HFFc6 (cell line): ENCODE data around the gene MRPS27. TPM values are rescaled to one million over a fixed set of nuclear protein-coding genes. Genes with fewer than 3 reads are reported as not detected.

ENCODE experiments used
- DNase-seq: peaks from one replicate; pipeline ENCODE4 v3.0.0-alpha.2; 2018
- H3K27ac Mint-ChIP-seq: 2 replicates; pipeline ENCODE4 v1.8.0; 2020; ENCODE audit warnings: mild to moderate bottlenecking, mixed read lengths
- H3K27me3 Mint-ChIP-seq: 2 replicates; pipeline ENCODE4 v1.8.0; 2021; ENCODE audit warnings: mild to moderate bottlenecking, moderate library complexity, mixed read lengths; ENCODE audit not compliant: insufficient read depth
- H3K36me3 Mint-ChIP-seq: 2 replicates; pipeline ENCODE4 v1.8.0; 2021; ENCODE audit warnings: low read depth, mixed read lengths
- H3K4me1 Mint-ChIP-seq: 2 replicates; pipeline ENCODE4 v1.8.0; 2020; ENCODE audit warnings: low read depth, mixed read lengths
- H3K4me3 Mint-ChIP-seq: 2 replicates; pipeline ENCODE4 v1.8.0; 2020; ENCODE audit warnings: mild to moderate bottlenecking, moderate library complexity, mixed read lengths
- H3K9me3 Mint-ChIP-seq: 2 replicates; pipeline ENCODE4 v1.8.0; 2020; ENCODE audit warnings: mild to moderate bottlenecking, mixed read lengths
- CTCF ChIP-seq: fragments of 200-600 bp; sonication (generic); IDR thresholded peaks from 2 replicates; pipeline ENCODE4 v1.5.0; 2021; ENCODE audit warnings: antibody characterized with exemption, mild to moderate bottlenecking
- total RNA-seq, 6 experiments: library from RNA; stranded (reverse); fragmentation: NEBNext Ultra II Directional; extraction: Animal tissue kit (Norgen Biotek cat#: 25700); gene quantifications; 2 replicates in 1 of 6; 3 replicates in 5 of 6; pipeline ENCODE4 v1.2.3, GENCODE V29; 2021

Gene MRPS27
- total RNA-seq, 6 experiments from 2014 or later = 46.1 to 74.1 (median 57.9) TPM

- DNase-seq = peak; percentile 45
- Mint-ChIP-seq H3K4me3 (no peak overlapping the region), H3K27me3 (no peaks in the 10 kb centered on the region; the same call in 1 of the 2 replicates), H3K36me3 (peaks cover 40% of the 10 kb centered on the region), H3K27ac (no peak overlapping the region), H3K9me3 (peaks cover 9% of the 10 kb centered on the region; the same call in 1 of the 2 replicates), H3K4me1 (peaks cover 41% of the 10 kb centered on the region)
- peak; percentile 73 for TF ChIP-seq CTCF
These were observed 39.4 kb downstream of the MRPS27 start for GRCh38 chr5:72280581-72281069.

GRCh38 chr5:72276219-72276752 lies 43.8 kb downstream of the MRPS27 start:
- no peak for TF ChIP-seq CTCF
- no peaks in the 10 kb centered on the region; the same call in 1 of the 2 replicates for H3K27me3 Mint-ChIP-seq
- DNase-seq = no peak
- H3K4me1 Mint-ChIP-seq = peaks cover 14% of the 10 kb centered on the region
- H3K4me3 Mint-ChIP-seq = no peak overlapping the region
- peaks cover 10% of the 10 kb centered on the region; the same call in 1 of the 2 replicates for H3K9me3 Mint-ChIP-seq
- peaks cover 29% of the 10 kb centered on the region for H3K36me3 Mint-ChIP-seq
- no peak overlapping the region for H3K27ac Mint-ChIP-seq

DNA sequence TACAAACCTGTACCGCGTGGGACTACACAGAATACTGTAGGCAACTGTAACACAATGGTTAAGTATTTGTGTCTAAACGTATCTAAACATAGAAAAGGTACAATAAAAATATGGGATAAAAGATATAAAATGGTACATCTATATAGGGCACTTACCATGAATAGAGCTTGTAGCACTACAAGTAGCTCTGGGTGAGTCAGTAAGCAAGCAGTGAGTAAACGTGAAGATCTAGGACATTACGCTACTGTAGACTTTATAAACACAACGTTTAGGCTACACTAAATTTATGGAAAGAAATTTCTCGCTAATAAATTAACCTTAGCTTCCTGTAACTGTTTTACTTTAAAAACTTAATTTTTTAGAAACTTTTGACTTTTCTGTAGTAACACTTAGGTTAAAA lies 46.5 kb downstream of the MRPS27 start:
- no peak overlapping the region for H3K4me3 Mint-ChIP-seq
- no peaks in the 10 kb centered on the region; the same call in 1 of the 2 replicates for H3K27me3 Mint-ChIP-seq
- H3K9me3 Mint-ChIP-seq = peaks cover 10% of the 10 kb centered on the region; the same call in 1 of the 2 replicates
- peaks cover 10% of the 10 kb centered on the region for H3K4me1 Mint-ChIP-seq
- H3K36me3 Mint-ChIP-seq = peaks cover 26% of the 10 kb centered on the region
- H3K27ac Mint-ChIP-seq = no peak overlapping the region
- DNase-seq = no peak
- TF ChIP-seq CTCF = no peak

GRCh38 chr5:72272398-72272797 lies 47.6 kb downstream of the MRPS27 start:
- TF ChIP-seq CTCF = no peak
- H3K4me3 Mint-ChIP-seq = no peak overlapping the region
- H3K27ac Mint-ChIP-seq = no peak overlapping the region
- no peak for DNase-seq
- H3K27me3 Mint-ChIP-seq = no peaks in the 10 kb centered on the region; the same call in 1 of the 2 replicates
- H3K4me1 Mint-ChIP-seq = peaks cover 20% of the 10 kb centered on the region
- H3K36me3 Mint-ChIP-seq = peaks cover 18% of the 10 kb centered on the region
- peaks cover 10% of the 10 kb centered on the region; the same call in 1 of the 2 replicates for H3K9me3 Mint-ChIP-seq

- no peak for TF ChIP-seq CTCF
- Mint-ChIP-seq H3K4me3 (no peak overlapping the region), H3K27me3 (no peaks in the 10 kb centered on the region; the same call in 1 of the 2 replicates), H3K9me3 (peaks cover 10% of the 10 kb centered on the region; the same call in 1 of the 2 replicates), H3K4me1 (peaks cover 20% of the 10 kb centered on the region), H3K27ac (no peak overlapping the region), H3K36me3 (peaks cover 11% of the 10 kb centered on the region)
- no peak for DNase-seq
These were observed 48.3 kb downstream of the MRPS27 start for GRCh38 chr5:72271702-72272101.
